ENCODE measurements around the gene SPINT2.

- no peak for TF ChIP-seq TAF1 (IDR thresholded peaks at IDR 0.05; ENCODE audit: borderline replicate concordance, low read depth, low read length)
- no peak for TF ChIP-seq POLR2AphosphoS5 (IDR thresholded peaks at IDR 0.05; ENCODE audit: low read depth, low read length)
Observed at GRCh38 chr19:38288123-38288855, 23.9 kb downstream of the SPINT2 start.
